Parathyroid adenoma (tissue), 2 donors: Measurements from ENCODE around the gene MAPK11.

Experiments used
- H2AFZ ChIP-seq: fragments of 300-600 bp; sonication (generic); one replicate; pipeline ENCODE4 v1.7.0; 2017; ENCODE audit warnings: antibody characterized with exemption, mild to moderate bottlenecking
- H3K27ac ChIP-seq: fragments of 300-600 bp; sonication (generic); one replicate; pipeline ENCODE4 v1.7.0; 2017
- H3K27me3 ChIP-seq: fragments of 300-600 bp; sonication (generic); one replicate; pipeline ENCODE4 v1.7.0; 2017; ENCODE audit warnings: low read length; ENCODE audit not compliant: control insufficient read depth, insufficient read depth
- H3K36me3 ChIP-seq: fragments of 300-600 bp; sonication (generic); one replicate; pipeline ENCODE4 v1.7.0; 2017; ENCODE audit warnings: low read length; ENCODE audit not compliant: control insufficient read depth, insufficient read depth
- H3K4me1 ChIP-seq: fragments of 300-600 bp; sonication (generic); one replicate; pipeline ENCODE4 v1.7.0; 2017; ENCODE audit warnings: control low read depth
- H3K4me2 ChIP-seq: fragments of 300-600 bp; sonication (generic); one replicate; pipeline ENCODE4 v1.7.0; 2017; ENCODE audit warnings: low read length
- H3K4me3 ChIP-seq: fragments of 300-600 bp; sonication (generic); one replicate; pipeline ENCODE4 v1.7.0; 2017; ENCODE audit warnings: low read depth, low read length
- H3K79me2 ChIP-seq: fragments of 300-600 bp; sonication (generic); one replicate; pipeline ENCODE4 v1.7.0; 2017; ENCODE audit warnings: control low read depth
- H3K9ac ChIP-seq: fragments of 300-600 bp; sonication (generic); one replicate; pipeline ENCODE4 v1.7.0; 2017; ENCODE audit warnings: mild to moderate bottlenecking
- H3K9me3 ChIP-seq: fragments of 300-600 bp; sonication (generic); one replicate; pipeline ENCODE4 v1.7.0; 2017; ENCODE audit warnings: low read length; ENCODE audit not compliant: control insufficient read depth
- TF ChIP-seq, protein P1 (sequence below): fragments of 300-600 bp; sonication (generic); IDR thresholded peaks from one replicate; pipeline ENCODE4 v1.7.0; 2017; ENCODE audit warnings: antibody characterized with exemption, mild to moderate bottlenecking
- donor health status: primary hyperparathyroidism.

MAPK11 gene

DNA sequence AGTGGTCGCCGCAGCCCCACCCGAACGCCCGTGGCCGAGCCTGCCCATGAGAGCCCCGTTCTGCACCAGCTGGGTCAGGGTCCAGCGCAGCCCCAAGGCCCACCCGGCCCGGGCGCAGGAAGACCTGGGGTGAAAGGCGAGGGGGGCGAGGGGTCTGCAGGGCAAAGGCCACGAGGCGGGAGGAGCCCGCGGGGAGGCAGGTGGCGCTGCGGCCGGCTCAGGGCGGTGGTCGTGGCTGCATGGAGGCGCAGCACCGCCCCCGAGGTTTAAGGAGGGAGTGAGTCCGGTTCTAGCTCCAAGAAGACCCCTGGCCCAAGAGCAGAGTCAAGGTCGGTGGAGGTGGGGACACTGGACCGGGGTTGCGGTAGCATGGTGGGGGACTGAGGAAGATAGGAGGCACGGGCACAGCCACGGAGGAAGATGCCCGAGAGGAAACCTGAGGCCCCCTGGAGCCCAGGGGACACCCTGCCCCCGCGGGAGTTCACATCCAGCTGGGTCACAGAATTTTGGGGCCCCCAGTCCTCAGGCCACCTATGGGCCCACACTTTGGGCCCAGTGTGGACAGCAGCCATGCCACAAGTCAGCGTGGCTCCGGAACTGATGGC lies 18.6 kb downstream of the MAPK11 start:
- Histone ChIP-seq H3K9me3 (no peaks in the 10 kb centered on the region), H3K36me3 (no peaks in the 10 kb centered on the region), H2AFZ (peak overlapping the region; percentile 70), H3K27ac (peak overlapping the region; percentile 32), H3K4me3 (peak overlapping the region; percentile 67), H3K9ac (no peak overlapping the region), H3K4me1 (peaks cover 4% of the 10 kb centered on the region), H3K4me2 (peak overlapping the region; percentile 80), H3K27me3 (no peaks in the 10 kb centered on the region), H3K79me2 (no peaks in the 10 kb centered on the region)
- TF ChIP-seq, protein P1, sequence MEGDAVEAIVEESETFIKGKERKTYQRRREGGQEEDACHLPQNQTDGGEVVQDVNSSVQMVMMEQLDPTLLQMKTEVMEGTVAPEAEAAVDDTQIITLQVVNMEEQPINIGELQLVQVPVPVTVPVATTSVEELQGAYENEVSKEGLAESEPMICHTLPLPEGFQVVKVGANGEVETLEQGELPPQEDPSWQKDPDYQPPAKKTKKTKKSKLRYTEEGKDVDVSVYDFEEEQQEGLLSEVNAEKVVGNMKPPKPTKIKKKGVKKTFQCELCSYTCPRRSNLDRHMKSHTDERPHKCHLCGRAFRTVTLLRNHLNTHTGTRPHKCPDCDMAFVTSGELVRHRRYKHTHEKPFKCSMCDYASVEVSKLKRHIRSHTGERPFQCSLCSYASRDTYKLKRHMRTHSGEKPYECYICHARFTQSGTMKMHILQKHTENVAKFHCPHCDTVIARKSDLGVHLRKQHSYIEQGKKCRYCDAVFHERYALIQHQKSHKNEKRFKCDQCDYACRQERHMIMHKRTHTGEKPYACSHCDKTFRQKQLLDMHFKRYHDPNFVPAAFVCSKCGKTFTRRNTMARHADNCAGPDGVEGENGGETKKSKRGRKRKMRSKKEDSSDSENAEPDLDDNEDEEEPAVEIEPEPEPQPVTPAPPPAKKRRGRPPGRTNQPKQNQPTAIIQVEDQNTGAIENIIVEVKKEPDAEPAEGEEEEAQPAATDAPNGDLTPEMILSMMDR, result no peak

DNA sequence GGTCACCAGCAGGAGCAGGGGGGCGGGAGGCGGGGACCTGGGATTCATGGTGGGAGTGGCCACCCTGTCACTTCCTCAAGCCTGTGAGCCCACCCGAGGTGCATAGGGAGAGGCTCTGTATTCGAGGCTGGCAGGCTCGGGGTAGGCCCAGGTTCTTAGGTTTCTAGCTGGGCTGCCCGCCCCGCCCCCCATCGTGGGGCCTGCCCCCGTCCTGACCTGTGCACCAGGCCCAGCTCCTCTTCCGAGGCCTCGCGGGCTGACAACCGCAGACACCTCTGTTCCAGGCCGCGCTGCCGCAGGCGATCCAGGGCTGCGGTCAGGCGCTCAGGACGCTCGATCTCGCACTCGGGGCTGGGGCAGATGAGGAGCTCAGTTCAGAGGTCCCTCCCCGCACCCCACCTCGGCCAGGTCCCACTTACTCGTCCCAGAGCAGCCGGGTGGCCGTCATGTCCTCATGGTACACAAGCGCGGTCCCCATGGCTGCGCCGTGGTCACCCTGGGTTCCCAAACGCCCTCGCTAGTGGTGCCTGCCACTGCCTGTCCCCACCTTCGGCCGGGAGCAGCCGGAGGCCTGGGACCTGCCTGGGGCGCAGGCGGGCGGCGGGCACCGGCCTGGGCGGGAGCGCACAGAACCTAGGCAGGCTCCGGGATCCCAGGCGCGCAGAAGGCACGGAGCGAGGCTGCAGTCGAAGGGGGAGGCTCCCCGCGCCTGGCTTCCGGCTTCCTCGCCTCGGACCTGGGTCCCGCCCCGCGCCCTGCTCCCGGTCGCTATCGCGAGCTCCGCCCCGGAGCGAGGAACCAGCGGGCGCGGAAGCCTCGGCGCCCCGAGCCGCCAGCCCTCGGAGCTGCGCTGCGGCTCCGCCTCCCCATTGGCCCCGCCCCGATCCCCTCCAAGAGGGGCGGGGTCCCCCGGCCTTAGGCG lies 19.4 kb downstream of the MAPK11 start, which contains the start of gene HDAC10:
TSS of gene HDAC10 (minus strand) at position 711 of the 922 bp plus-strand sequence. CDS start at position 478, 233 bp downstream.
- Histone ChIP-seq H3K4me1 (peaks cover 4% of the 10 kb centered on the region), H3K9me3 (no peaks in the 10 kb centered on the region), H3K9ac (peak within 1 kb of the TSS; percentile 21)

DNA sequence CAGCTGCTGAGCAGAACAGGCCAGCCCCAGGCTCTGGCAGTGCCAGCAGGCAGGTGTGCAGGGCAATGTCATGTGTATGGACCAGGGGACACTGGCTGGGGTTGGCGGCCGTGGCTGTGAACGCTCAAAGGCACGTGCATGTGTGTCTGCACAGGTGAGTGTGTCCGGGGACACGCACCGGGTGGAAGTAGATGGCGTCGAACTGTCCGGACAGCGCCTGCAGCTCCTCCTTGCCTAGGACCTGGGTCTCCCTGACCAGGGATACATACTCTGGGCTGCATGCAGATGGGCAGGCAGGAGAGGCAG lies 20.0 kb downstream of the MAPK11 start:
- H3K4me3 ChIP-seq, result peak overlapping the region; percentile 67
- peak overlapping the region; percentile 80 for H3K4me2 ChIP-seq
- peaks cover 4% of the 10 kb centered on the region for H3K4me1 ChIP-seq
- TF ChIP-seq, protein P1, result no peak
- no peak overlapping the region for H3K27ac ChIP-seq
- no peaks in the 10 kb centered on the region for H3K79me2 ChIP-seq
- no peaks in the 10 kb centered on the region for H3K27me3 ChIP-seq
- H3K36me3 ChIP-seq, result no peaks in the 10 kb centered on the region
- H3K9ac ChIP-seq, result no peak overlapping the region
- no peak overlapping the region for H2AFZ ChIP-seq
- H3K9me3 ChIP-seq, result no peaks in the 10 kb centered on the region

More for the DNA sequence above, 19.4 kb downstream of the MAPK11 start, which contains the start of gene HDAC10:
- H3K4me2 ChIP-seq, result peak within 1 kb of the TSS; percentile 80
- H3K27me3 ChIP-seq, result no peaks in the 10 kb centered on the region
- H3K4me3 ChIP-seq, result peak within 1 kb of the TSS; percentile 67
- TF ChIP-seq, protein P1, result no peak
- H3K27ac ChIP-seq, result peak within 1 kb of the TSS; percentile 41
- peak within 1 kb of the TSS; percentile 70 for H2AFZ ChIP-seq
- no peaks in the 10 kb centered on the region for H3K36me3 ChIP-seq
- no peaks in the 10 kb centered on the region for H3K79me2 ChIP-seq

DNA sequence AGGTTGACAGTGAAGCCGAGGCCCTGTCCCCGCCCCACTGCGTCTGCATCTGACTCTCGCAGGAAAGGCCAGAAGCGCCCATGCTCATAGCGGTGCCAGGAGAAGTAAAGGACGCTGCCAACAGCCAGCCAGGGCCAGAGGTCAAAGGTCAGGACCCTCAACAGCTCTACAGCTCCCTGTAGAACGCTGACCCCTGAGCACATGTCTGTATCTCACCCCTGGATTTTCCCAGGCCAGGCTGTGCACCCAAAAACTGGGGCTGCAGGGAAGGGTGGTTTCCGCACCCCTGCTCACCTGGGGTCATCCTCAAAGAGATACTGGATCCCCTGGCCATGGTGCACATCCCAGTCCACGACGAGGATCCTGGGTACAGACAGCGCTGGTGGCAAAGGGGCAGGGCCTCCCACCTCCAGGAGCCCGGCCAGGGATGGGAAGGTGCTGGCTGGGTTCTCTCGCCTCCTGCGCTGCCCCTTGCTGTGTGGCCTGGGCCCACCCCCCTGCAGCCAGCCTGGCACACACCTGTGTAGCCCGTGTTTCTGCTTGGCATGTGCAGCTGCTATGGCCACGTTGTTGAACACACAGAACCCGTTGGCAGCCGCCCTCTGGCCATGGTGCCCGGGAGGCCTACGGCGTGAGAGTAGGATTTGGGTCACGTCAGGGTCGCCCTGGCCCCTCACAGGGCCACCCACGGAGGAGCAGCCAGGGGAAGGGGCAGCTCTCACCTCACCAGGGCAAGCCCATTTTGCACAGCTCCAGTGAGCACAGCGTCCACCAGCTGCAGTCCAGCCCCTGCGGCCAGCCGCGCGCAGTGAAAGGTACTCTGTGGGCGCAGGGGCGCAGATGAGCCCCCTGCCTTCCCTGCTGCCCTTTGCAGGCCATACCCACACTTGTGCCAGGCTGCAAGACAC lies 20.6 kb downstream of the MAPK11 start:
- Histone ChIP-seq H3K79me2 (no peaks in the 10 kb centered on the region), H3K4me3 (no peak overlapping the region)

More for the DNA sequence above, 20.6 kb downstream of the MAPK11 start:
- Histone ChIP-seq H3K9ac (no peak overlapping the region), H3K4me2 (no peak overlapping the region), H3K4me1 (peaks cover 4% of the 10 kb centered on the region), H2AFZ (no peak overlapping the region), H3K27ac (no peak overlapping the region), H3K36me3 (no peaks in the 10 kb centered on the region), H3K9me3 (no peaks in the 10 kb centered on the region), H3K27me3 (no peaks in the 10 kb centered on the region)
- TF ChIP-seq, protein P1, result no peak
